CD14-positive monocyte (primary cell): ENCODE results near the gene TSPAN3. TPM values are rescaled to one million over a fixed set of nuclear protein-coding genes. Genes with fewer than 3 reads are reported as not detected.
A peak's percentile ranks its signal among the peaks of the same experiment; 100 is the strongest.

Experiments used
- DNase-seq, 3 donors: peaks; one replicate each; pipeline ENCODE4 v3.0.0-alpha.2; 2011 to 2022
- H2AFZ ChIP-seq: 2 replicates; pipeline ENCODE4 v1.6.0; 2012; ENCODE audit warnings: mild to moderate bottlenecking, low read depth, low read length, inconsistent platforms; ENCODE audit not compliant: insufficient read depth, poor library complexity, severe bottlenecking
- H3K27ac ChIP-seq, 2 donors: 1 replicate in 1 of 2; 2 replicates in 1 of 2; pipeline ENCODE4 v1.5.1; 2012 to 2013; ENCODE audit warnings: low read length in 2 of 2, control low read depth in 1 of 2, inconsistent platforms in 1 of 2, low read depth in 1 of 2, mild to moderate bottlenecking in 1 of 2
- H3K27me3 ChIP-seq, 2 donors: one replicate each; pipeline versions ENCODE4 v1.6.0 to v1.6.1; 2011 to 2013; ENCODE audit warnings: low read length in 2 of 2; ENCODE audit not compliant: control insufficient read depth in 2 of 2, insufficient read depth in 2 of 2
- H3K36me3 ChIP-seq, 2 donors: replicated peaks in 1 of 2; 1 replicate in 1 of 2; 2 replicates in 1 of 2; pipeline versions ENCODE4 v1.5.1 to v1.6.1; 2012 to 2013; ENCODE audit warnings: low read length in 2 of 2, control low read depth in 1 of 2, inconsistent platforms in 1 of 2, mild to moderate bottlenecking in 1 of 2; ENCODE audit not compliant: insufficient read depth in 2 of 2, control insufficient read depth in 1 of 2
- H3K4me1 ChIP-seq, 2 donors: 1 replicate in 1 of 2; 2 replicates in 1 of 2; pipeline versions ENCODE4 v1.5.1 to v1.6.1; 2012 to 2013; ENCODE audit warnings: low read length in 2 of 2, control low read depth in 1 of 2, inconsistent platforms in 1 of 2, mild to moderate bottlenecking in 1 of 2, moderate library complexity in 1 of 2; ENCODE audit not compliant: insufficient read depth in 2 of 2, control insufficient read depth in 1 of 2
- H3K4me2 ChIP-seq: replicated peaks from 2 replicates; pipeline ENCODE3; 2012; ENCODE audit warnings: low read length, moderate library complexity, mild to moderate bottlenecking; ENCODE audit not compliant: poor library complexity, severe bottlenecking; ENCODE audit errors: extremely low read depth
- H3K4me3 ChIP-seq, 3 experiments: fragments of 200-600 bp in 1 of 3; sonication (generic) in 1 of 3; replicated peaks in 1 of 3; 1 replicate in 2 of 3; 2 replicates in 1 of 3; pipeline ENCODE4 v1.5.1; 2011 to 2013; ENCODE audit warnings: low read length in 3 of 3, mild to moderate bottlenecking in 3 of 3, control low read depth in 2 of 3, low read depth in 2 of 3, inconsistent platforms in 1 of 3, moderate library complexity in 1 of 3
- H3K79me2 ChIP-seq: 2 replicates; pipeline ENCODE4 v1.6.0; 2012; ENCODE audit warnings: mild to moderate bottlenecking, control low read depth, inconsistent platforms, low read length, moderate library complexity; ENCODE audit not compliant: insufficient read depth
- H3K9ac ChIP-seq: 2 replicates; pipeline ENCODE4 v1.6.0; 2017; ENCODE audit warnings: low read length, mild to moderate bottlenecking; ENCODE audit not compliant: insufficient read depth, poor library complexity, severe bottlenecking
- H3K9me3 ChIP-seq, 2 donors: replicated peaks in 1 of 2; 1 replicate in 1 of 2; 2 replicates in 1 of 2; pipeline versions ENCODE4 v1.5.1 to v1.6.1; 2012 to 2013; ENCODE audit warnings: low read length in 2 of 2, control low read depth in 1 of 2; ENCODE audit not compliant: control insufficient read depth in 1 of 2, insufficient read depth in 1 of 2
- H4K20me1 ChIP-seq: 2 replicates; pipeline ENCODE4 v1.6.0; 2012; ENCODE audit warnings: mild to moderate bottlenecking, low read length, control low read depth, moderate library complexity; ENCODE audit not compliant: insufficient read depth
- H3K27ac Mint-ChIP-seq, 7 donors: one replicate each; pipeline ENCODE4 v1.8.0; 2020; ENCODE audit warnings: mild to moderate bottlenecking in 7 of 7, mixed read lengths in 7 of 7, moderate library complexity in 6 of 7, inconsistent platforms in 2 of 7
- H3K27me3 Mint-ChIP-seq, 3 donors: one replicate each; pipeline ENCODE4 v1.8.0; 2021 to 2022; ENCODE audit warnings: low read depth in 3 of 3, mild to moderate bottlenecking in 3 of 3, mixed read lengths in 3 of 3, moderate library complexity in 3 of 3, inconsistent platforms in 1 of 3
- H3K36me3 Mint-ChIP-seq, 2 donors: one replicate each; pipeline ENCODE4 v1.8.0; 2020; ENCODE audit warnings: mixed read lengths in 2 of 2, inconsistent platforms in 1 of 2, mild to moderate bottlenecking in 1 of 2
- H3K4me1 Mint-ChIP-seq: one replicate; pipeline ENCODE4 v1.8.0; 2020; ENCODE audit warnings: mild to moderate bottlenecking, mixed read lengths
- H3K4me3 Mint-ChIP-seq, 2 donors: one replicate each; pipeline ENCODE4 v1.8.0; 2020; ENCODE audit warnings: mild to moderate bottlenecking in 2 of 2, mixed read lengths in 2 of 2, moderate library complexity in 1 of 2
- H3K9me3 Mint-ChIP-seq, 7 donors: one replicate each; pipeline ENCODE4 v1.8.0; 2020 to 2022; ENCODE audit warnings: mixed read lengths in 7 of 7, mild to moderate bottlenecking in 6 of 7, moderate library complexity in 6 of 7, inconsistent platforms in 2 of 7
- WGBS: methylation state at CpG from one replicate; pipeline ENCODE4 v1.1.5; 2013; ENCODE audit warnings: missing lambda C conversion rate; ENCODE audit not compliant: insufficient coverage; 5-methylcytosine and 5-hydroxymethylcytosine counted together
- intact Hi-C, 2 donors: fragments of 100-400 bp; cut with micrococcal nuclease; formaldehyde crosslinking; loops; one replicate each; pipeline versions ENCODE4 v1.15.0 to v1.15.1; 2023
- polyA minus RNA-seq: library from RNA; depleted of rRNA, polyadenylated mRNA; stranded (reverse); fragments of >200 nt; gene quantifications from 2 replicates; pipeline ENCODE4 v1.2.3, GENCODE V29; 2012
- polyA plus RNA-seq, 3 donors: library from polyadenylated mRNA; depleted of rRNA in 1 of 3; unstranded in 2 of 3; stranded (reverse) in 1 of 3; fragments of 300-500 nt in 2 of 3; fragments of >200 nt in 1 of 3; fragmentation: Illumina TruSeq in 2 of 3; gene quantifications; 1 replicate in 2 of 3; 2 replicates in 1 of 3; pipeline ENCODE4 v1.2.3, GENCODE V29; 2012 to 2021
- total RNA-seq, 12 experiments: library from RNA in 1 of 12; stranded (reverse) in 1 of 12; fragments of 120-200 nt in 1 of 12; gene quantifications; one replicate each; pipeline ENCODE4 v1.2.4 and lab custom pipeline; 2013 to 2026; ENCODE audit warnings: mixed read lengths in 6 of 12, inconsistent platforms in 1 of 12
- TF ChIP-seq, protein P1 (sequence below): fragments of 200-600 bp; IDR thresholded peaks from one replicate; pipeline ENCODE4 v1.8.0; 2022; ENCODE audit warnings: antibody characterized with exemption, mild to moderate bottlenecking

The TSPAN3 gene
- total RNA-seq (2013) = 51.9 TPM
- polyA plus RNA-seq (10 to 100 TPM; 26.0 to 68.0 (median 53.2) TPM), polyA minus RNA-seq (13.0 and 20.7 TPM in 2 replicates), total RNA-seq (lab: John Stamatoyannopoulos, UW) (14.9 to 58.9 (median 32.1) reads per million in 11 experiments)

DNA sequence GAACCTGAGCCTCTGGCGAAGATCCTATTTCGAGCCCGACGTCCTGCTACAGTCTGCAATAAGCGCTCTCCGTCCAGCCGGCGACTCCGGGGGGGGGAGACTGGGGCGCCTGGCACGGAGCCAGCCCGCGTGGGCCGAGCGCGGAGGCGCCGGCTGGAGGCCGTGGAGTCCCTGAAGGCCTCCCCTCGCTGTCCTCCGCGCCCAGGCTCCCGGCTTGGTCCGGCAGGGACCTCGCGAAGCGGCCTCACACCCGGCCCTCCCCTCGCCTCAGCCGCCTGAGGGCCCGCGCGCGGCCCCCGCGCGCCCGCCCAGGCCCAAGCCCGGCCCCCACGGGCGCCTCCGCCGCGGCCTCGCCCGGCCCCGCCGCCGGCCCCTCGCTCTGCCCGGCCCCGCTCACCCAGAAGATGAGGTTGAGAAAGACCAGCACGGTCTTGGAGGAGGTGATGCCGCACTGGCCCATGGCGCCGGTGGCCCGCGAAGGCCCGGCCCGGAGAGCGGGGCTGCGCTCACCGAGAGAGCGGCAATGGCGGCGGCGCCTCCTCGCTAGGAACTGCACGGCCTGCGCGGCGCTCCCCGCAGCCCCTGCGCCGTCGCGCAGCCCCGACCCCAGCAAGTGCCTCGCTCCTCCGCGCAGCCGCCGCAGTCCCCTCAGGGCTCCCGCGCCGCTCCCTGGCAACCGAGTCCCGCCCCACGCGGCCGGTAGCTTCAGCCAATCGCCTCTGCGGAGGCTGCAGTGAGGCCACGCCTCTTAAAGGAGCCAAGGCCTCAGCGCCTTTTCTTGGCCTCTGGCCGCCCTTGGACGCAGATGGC is at the start of gene TSPAN3:
Gene TSPAN3 (minus strand): TSS at position 615 of the 810 bp plus-strand sequence. CDS start 155 bp downstream, at position 460.
- Histone ChIP-seq H3K79me2 (peaks cover 34% of the 10 kb centered on the region), H3K4me1 (peaks cover 37 to 39% of the 10 kb centered on the region in 2 donors), H3K27me3 (no peaks in the 10 kb centered on the region), H4K20me1 (peaks cover 14% of the 10 kb centered on the region), H2AFZ (peak within 1 kb of the TSS; percentile 81), H3K36me3 (no peaks in the 10 kb centered on the region), H3K9me3 (no peaks in the 10 kb centered on the region), H3K27ac (peak within 1 kb of the TSS; percentile 20 to 77), H3K4me2 (peak within 1 kb of the TSS; percentile 70), H3K9ac (peak within 1 kb of the TSS; percentile 75), H3K4me3 (peak within 1 kb of the TSS; percentile 42 to 86 (median 83))
- Mint-ChIP-seq H3K27me3 (peaks cover 0 to 4% (median 2%) of the 10 kb centered on the region in 3 donors), H3K36me3 (no peaks in the 10 kb centered on the region), H3K4me1 (peaks cover 36% of the 10 kb centered on the region), H3K27ac (peak within 1 kb of the TSS; percentile 46 to 84 (median 66)), H3K9me3 (peaks cover 0 to 3% (median 0%) of the 10 kb centered on the region in 7 donors), H3K4me3 (peak within 1 kb of the TSS; percentile 82 to 89)
- WGBS = under 1% methylated on average over 97 of the region's 97 CpGs
- intact Hi-C loops = loop anchor here in 1 of 2 donors (10.0 kb wide), 1 partner anchor 114 kb away; no protein-coding TSS in a partner anchor
- DNase-seq = peak; percentile 84 to 90 (median 85)
- TF ChIP-seq, protein P1, sequence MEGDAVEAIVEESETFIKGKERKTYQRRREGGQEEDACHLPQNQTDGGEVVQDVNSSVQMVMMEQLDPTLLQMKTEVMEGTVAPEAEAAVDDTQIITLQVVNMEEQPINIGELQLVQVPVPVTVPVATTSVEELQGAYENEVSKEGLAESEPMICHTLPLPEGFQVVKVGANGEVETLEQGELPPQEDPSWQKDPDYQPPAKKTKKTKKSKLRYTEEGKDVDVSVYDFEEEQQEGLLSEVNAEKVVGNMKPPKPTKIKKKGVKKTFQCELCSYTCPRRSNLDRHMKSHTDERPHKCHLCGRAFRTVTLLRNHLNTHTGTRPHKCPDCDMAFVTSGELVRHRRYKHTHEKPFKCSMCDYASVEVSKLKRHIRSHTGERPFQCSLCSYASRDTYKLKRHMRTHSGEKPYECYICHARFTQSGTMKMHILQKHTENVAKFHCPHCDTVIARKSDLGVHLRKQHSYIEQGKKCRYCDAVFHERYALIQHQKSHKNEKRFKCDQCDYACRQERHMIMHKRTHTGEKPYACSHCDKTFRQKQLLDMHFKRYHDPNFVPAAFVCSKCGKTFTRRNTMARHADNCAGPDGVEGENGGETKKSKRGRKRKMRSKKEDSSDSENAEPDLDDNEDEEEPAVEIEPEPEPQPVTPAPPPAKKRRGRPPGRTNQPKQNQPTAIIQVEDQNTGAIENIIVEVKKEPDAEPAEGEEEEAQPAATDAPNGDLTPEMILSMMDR = no peak

DNA sequence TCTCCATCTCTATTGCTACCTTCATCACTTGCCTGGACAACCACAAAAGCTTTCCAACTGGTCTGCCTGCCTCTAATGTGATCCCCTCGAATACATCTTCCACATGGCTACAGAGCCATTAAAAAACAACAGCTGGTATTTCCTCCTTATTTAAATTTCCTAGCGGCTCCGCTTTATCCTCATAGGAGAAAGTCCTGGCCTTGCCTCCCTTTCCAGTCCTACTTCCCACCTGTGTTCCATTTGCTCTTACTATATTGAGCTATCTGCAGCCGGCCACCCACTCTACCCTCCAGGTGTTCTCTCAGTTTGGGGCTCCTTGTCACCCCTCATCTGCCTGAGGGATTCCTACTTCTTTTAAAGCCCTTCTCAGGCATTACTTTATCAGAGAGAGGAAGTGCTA is 49.7 kb upstream of the TSPAN3 start:
- Histone ChIP-seq H3K4me1 (no peaks in the 10 kb centered on the region), H3K9me3 (no peaks in the 10 kb centered on the region), H3K79me2 (no peaks in the 10 kb centered on the region), H4K20me1 (no peaks in the 10 kb centered on the region), H3K9ac (no peak overlapping the region), H2AFZ (no peak overlapping the region), H3K4me2 (no peak overlapping the region), H3K27me3 (no peaks in the 10 kb centered on the region), H3K36me3 (no peaks in the 10 kb centered on the region), H3K4me3 (no peak overlapping the region), H3K27ac (no peak overlapping the region)
- H3K27ac Mint-ChIP-seq = peak overlapping the region in 1 of 7 donors; percentile 6
- peaks cover 0 to 2% of the 10 kb centered on the region in 2 donors for H3K36me3 Mint-ChIP-seq
- TF ChIP-seq, protein P1 = no peak
- H3K27me3 Mint-ChIP-seq = peaks cover 0 to 4% (median 2%) of the 10 kb centered on the region in 3 donors
- intact Hi-C loops = no loop called here
- peaks cover 7% of the 10 kb centered on the region for H3K4me1 Mint-ChIP-seq
- WGBS = 96% methylated on average over 3 of the region's 4 CpGs
- DNase-seq = no peak
- no peak overlapping the region for H3K4me3 Mint-ChIP-seq
- H3K9me3 Mint-ChIP-seq = no peaks in the 10 kb centered on the region
